Gastrocnemius medialis (tissue), 4 donors: ENCODE results near the gene NSRP1. TPM values are rescaled to one million over a fixed set of nuclear protein-coding genes. Genes with fewer than 3 reads are reported as not detected.

Experiments used
- ATAC-seq, 2 donors: fragments of 150-250 bp; one replicate each; pipeline ENCODE4 v1.9.1; 2016
- DNase-seq, 2 donors: peaks; one replicate each; pipeline ENCODE4 v3.0.0-alpha.2; 2019
- H3K27ac ChIP-seq, 4 donors: fragments of 200-600 bp; sonication (generic); 1 replicate in 1 of 4; 2 replicates in 3 of 4; pipeline ENCODE4 v1.5.1; 2016 to 2018; ENCODE audit warnings: mild to moderate bottlenecking in 2 of 4, moderate library complexity in 1 of 4
- H3K27me3 ChIP-seq, 3 donors: fragments of 200-600 bp; sonication (generic) in 2 of 3; 1 replicate in 1 of 3; 2 replicates in 2 of 3; pipeline versions ENCODE4 v1.5.1 to v1.6.0; 2016 to 2019; ENCODE audit warnings: mild to moderate bottlenecking in 1 of 3, moderate library complexity in 1 of 3
- H3K36me3 ChIP-seq, 2 donors: fragments of 200-600 bp; sonication (generic) in 1 of 2; one replicate each; pipeline ENCODE4 v1.5.1; 2017 to 2018
- H3K4me1 ChIP-seq, 2 donors: fragments of 200-600 bp; sonication (generic) in 1 of 2; one replicate each; pipeline ENCODE4 v1.5.1; 2016 to 2017; ENCODE audit warnings: mild to moderate bottlenecking in 2 of 2
- H3K4me3 ChIP-seq, 4 donors: fragments of 200-600 bp; sonication (generic) in 3 of 4; 1 replicate in 1 of 4; 2 replicates in 3 of 4; pipeline ENCODE4 v1.5.1; 2016 to 2019; ENCODE audit warnings: mild to moderate bottlenecking in 2 of 4
- H3K9me3 ChIP-seq, 3 donors: fragments of 200-600 bp; sonication (generic) in 2 of 3; 1 replicate in 1 of 3; 2 replicates in 2 of 3; pipeline ENCODE4 v1.5.1; 2016 to 2019
- CTCF ChIP-seq, 5 experiments: fragments of 450-650 bp in 3 of 5; fragments of 200-600 bp in 2 of 5; sonication (generic) in 2 of 5; IDR thresholded peaks in 4 of 5; conservative IDR thresholded peaks in 1 of 5; 1 replicate in 4 of 5; 2 replicates in 1 of 5; pipeline ENCODE4 v1.5.1; 2016 to 2019; ENCODE audit warnings: antibody characterized with exemption in 5 of 5, mild to moderate bottlenecking in 3 of 5, moderate library complexity in 3 of 5
- POLR2A ChIP-seq, 2 donors: fragments of 450-650 bp; IDR thresholded peaks; one replicate each; pipeline ENCODE4 v1.6.1; 2017; ENCODE audit warnings: antibody characterized with exemption in 2 of 2, mild to moderate bottlenecking in 2 of 2, moderate library complexity in 2 of 2
- in situ Hi-C, 4 donors: fragments of 200-750 bp; cut with MboI; loops; one replicate each; pipeline versions ENCODE4 v1.15.0 to v1.8.0; 2017; ENCODE audit warnings: low sequenced_read_pairs in 4 of 4
- intact Hi-C: fragments of 100-400 bp; cut with DNase I; formaldehyde crosslinking; loops from one replicate; pipeline ENCODE4 v1.15.1; 2023; ENCODE audit warnings: low total_unique reads
- total RNA-seq, 4 donors: library from RNA; depleted of rRNA; stranded (reverse); fragments of >200 nt; gene quantifications; one replicate each; pipeline versions ENCODE4 v1.1.0 to v1.2.3, GENCODE V29; 2016

The NSRP1 gene
- total RNA-seq, 4 donors from 2014 or later: 7.4 to 13.3 (median 11.0) TPM

- H3K9me3 ChIP-seq: no peaks in the 10 kb centered on the region
- in situ Hi-C loops: no loop called here
- DNase-seq: no peak
Measured at GRCh38 chr17:30210901-30211300, 94.3 kb downstream of the NSRP1 start.

DNA sequence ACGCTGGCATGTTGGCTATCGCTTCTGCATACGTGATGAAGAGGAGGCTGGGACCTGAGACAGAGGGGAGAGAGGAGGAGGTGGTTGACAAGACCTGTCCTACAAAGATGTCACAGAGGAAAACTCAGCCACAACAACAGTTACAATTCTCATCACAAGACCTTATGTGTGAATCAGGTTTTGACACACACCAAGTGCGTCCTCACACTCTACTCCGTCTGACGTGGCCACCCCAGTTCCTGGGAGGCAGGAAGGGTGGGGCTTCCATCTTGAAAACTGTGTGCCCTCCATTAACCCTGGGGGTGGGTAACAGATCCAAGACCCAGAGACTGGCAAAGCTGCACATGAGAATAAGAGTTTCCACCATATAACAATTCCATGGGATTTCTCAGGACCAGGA, 94.8 kb downstream of the NSRP1 start:
- peaks cover 0 to 4% (median 0%) of the 10 kb centered on the region in 3 donors for H3K27me3 ChIP-seq
- H3K36me3 ChIP-seq: no peaks in the 10 kb centered on the region
- H3K4me3 ChIP-seq: no peak overlapping the region
- TF ChIP-seq POLR2A (IDR thresholded peaks at IDR 0.05) (no peak), CTCF (IDR thresholded peaks at IDR 0.05 in 4 of 5, conservative IDR thresholded peaks at IDR 0.05 in 1 of 5) (no peak)
- H3K4me1 ChIP-seq: no peaks in the 10 kb centered on the region
- H3K27ac ChIP-seq: no peak overlapping the region
- DNase-seq (no peak), ATAC-seq (no peak)
- in situ Hi-C loops: no loop called here
- intact Hi-C loops: no loop called here
- no peaks in the 10 kb centered on the region for H3K9me3 ChIP-seq

More at GRCh38 chr17:30210901-30211300, 94.3 kb downstream of the NSRP1 start:
- intact Hi-C loops: no loop called here
- H3K36me3 ChIP-seq: no peaks in the 10 kb centered on the region
- peaks cover 0 to 4% (median 0%) of the 10 kb centered on the region in 3 donors for H3K27me3 ChIP-seq
- H3K4me1 ChIP-seq: no peaks in the 10 kb centered on the region
- TF ChIP-seq CTCF (IDR thresholded peaks at IDR 0.05 in 4 of 5, conservative IDR thresholded peaks at IDR 0.05 in 1 of 5): no peak
- TF ChIP-seq POLR2A (IDR thresholded peaks at IDR 0.05): no peak
- H3K4me3 ChIP-seq: no peak overlapping the region
- H3K27ac ChIP-seq: no peak overlapping the region
- ATAC-seq: no peak

GRCh38 chr17:30212750-30213149, 96.1 kb downstream of the NSRP1 start:
- no peaks in the 10 kb centered on the region for H3K36me3 ChIP-seq
- H3K4me1 ChIP-seq: no peaks in the 10 kb centered on the region
- ATAC-seq: no peak
- no peak overlapping the region for H3K4me3 ChIP-seq
- no peak for TF ChIP-seq POLR2A (IDR thresholded peaks at IDR 0.05)
- TF ChIP-seq CTCF (IDR thresholded peaks at IDR 0.05 in 4 of 5, conservative IDR thresholded peaks at IDR 0.05 in 1 of 5): no peak
- in situ Hi-C loops (no loop called here), intact Hi-C loops (no loop called here)
- DNase-seq: no peak
- no peak overlapping the region for H3K27ac ChIP-seq
- no peaks in the 10 kb centered on the region for H3K9me3 ChIP-seq
- peaks cover 0 to 4% (median 0%) of the 10 kb centered on the region in 3 donors for H3K27me3 ChIP-seq

GRCh38 chr17:30217054-30217453, 100.4 kb downstream of the NSRP1 start:
- no peaks in the 10 kb centered on the region for H3K9me3 ChIP-seq
- no peaks in the 10 kb centered on the region for H3K36me3 ChIP-seq
- H3K27me3 ChIP-seq: no peaks in the 10 kb centered on the region
- H3K4me3 ChIP-seq: no peak overlapping the region
- TF ChIP-seq POLR2A (IDR thresholded peaks at IDR 0.05) (no peak), CTCF (IDR thresholded peaks at IDR 0.05 in 4 of 5, conservative IDR thresholded peaks at IDR 0.05 in 1 of 5) (no peak)
- DNase-seq (no peak), ATAC-seq (no peak)
- intact Hi-C loops (no loop called here), in situ Hi-C loops (no loop called here)
- H3K27ac ChIP-seq: no peak overlapping the region
- H3K4me1 ChIP-seq: no peaks in the 10 kb centered on the region

- Histone ChIP-seq H3K9me3 (no peaks in the 10 kb centered on the region), H3K27me3 (no peaks in the 10 kb centered on the region), H3K4me3 (no peak overlapping the region), H3K27ac (no peak overlapping the region), H3K4me1 (no peaks in the 10 kb centered on the region), H3K36me3 (no peaks in the 10 kb centered on the region)
- no peak for ATAC-seq
- TF ChIP-seq CTCF (IDR thresholded peaks at IDR 0.05 in 4 of 5, conservative IDR thresholded peaks at IDR 0.05 in 1 of 5) (no peak), POLR2A (IDR thresholded peaks at IDR 0.05) (no peak)
- intact Hi-C loops (no loop called here), in situ Hi-C loops (no loop called here)
- no peak for DNase-seq
Measured at GRCh38 chr17:30217746-30218245, 101.2 kb downstream of the NSRP1 start.
